Measurements from ENCODE around the gene DDA1.

DDA1 gene

DNA sequence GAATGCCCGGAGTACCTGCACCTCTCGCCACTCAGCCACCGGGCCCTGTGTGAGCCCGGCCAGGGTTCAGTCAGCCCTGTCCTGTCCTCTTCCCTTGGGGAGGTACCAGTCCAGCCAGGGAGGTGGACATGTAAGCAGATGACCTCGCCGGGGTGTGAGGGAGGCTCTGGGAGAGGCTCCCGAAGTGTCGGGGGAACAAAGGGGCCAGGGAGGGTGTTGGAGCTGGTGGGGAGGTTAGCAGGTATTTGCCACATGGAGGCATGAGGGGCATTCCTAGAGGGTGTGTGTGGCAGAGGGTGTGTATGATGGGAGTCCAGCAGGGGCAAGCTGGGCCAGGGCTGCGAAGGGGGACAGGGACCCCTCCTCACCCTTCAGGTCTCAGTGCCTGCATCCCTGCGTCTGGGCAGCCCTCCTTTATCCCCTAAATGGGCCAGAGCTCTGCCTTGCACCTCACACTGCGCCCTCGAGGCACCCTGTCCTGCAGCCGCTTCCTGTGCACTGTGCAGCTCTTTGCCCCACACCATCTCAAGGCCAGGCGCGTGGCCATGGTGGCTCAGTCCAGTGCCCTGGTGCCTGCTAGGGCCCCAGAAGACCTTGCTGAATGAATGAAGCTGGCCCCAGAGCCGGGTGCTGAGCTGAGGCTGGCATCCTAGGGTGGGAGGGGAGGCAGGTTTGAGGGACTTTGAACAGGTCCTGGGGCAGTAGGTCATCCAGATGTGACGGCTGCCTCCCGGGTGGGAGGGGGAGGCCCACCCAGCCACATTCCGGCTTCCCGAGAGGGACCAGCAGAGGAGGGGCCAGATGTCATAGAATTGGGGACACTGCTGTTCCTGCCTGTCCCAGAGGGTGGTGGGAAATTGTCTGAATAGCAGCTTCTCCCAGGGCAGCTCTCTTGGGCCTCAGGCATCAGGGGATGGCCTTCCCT is 3.1 kb downstream of the DDA1 start:
- no peak for DNase-seq (ENCODE audit: low spot score)

- no peak for DNase-seq (ENCODE audit: low spot score)
Observed at GRCh38 chr19:17314007-17314593, 4.7 kb downstream of the DDA1 start.

- no peak for DNase-seq (ENCODE audit: low spot score)
Observed at GRCh38 chr19:17318966-17319365, 9.6 kb downstream of the DDA1 start.

DNA sequence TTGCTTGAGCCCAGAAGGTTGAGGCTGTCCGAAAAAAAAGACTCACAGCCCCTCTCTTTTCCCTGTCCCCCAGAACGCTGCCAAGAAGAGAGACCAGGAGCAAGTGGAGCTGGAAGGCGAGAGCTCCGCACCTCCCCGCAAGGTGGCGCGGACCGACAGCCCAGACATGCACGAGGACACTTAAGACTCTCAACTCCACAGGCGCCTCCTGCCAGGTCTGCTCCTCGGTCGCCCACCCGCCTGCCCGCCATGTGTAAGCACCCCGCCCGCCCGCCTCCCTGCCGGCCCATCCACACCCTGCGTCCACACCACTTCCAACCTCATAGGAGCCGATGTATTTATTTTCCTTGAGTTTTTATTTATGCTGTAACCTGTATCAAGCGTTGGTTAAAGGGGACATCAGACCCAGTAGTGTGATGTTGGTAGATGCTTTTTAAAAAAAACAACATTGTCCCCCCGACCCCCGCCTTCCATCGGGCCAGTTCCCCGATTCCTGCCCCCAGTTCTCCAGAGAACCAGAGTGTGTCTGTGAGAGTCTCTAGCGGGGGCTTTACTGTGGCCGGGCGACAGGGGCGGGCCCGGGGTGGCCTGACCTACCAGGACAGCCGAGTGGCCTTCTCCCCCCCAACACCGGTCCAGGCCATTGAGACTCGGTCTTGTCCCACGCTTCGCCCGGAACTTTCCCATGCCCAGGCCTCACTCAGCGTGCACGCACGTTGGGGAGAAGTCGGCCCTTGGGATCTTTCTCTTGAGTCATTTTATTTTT is 10.3 kb downstream of the DDA1 start:
- no peak for DNase-seq (ENCODE audit: low spot score)

- no peak for DNase-seq (ENCODE audit: low spot score)
Observed at GRCh38 chr19:17320435-17320834, 11.1 kb downstream of the DDA1 start.

DNA sequence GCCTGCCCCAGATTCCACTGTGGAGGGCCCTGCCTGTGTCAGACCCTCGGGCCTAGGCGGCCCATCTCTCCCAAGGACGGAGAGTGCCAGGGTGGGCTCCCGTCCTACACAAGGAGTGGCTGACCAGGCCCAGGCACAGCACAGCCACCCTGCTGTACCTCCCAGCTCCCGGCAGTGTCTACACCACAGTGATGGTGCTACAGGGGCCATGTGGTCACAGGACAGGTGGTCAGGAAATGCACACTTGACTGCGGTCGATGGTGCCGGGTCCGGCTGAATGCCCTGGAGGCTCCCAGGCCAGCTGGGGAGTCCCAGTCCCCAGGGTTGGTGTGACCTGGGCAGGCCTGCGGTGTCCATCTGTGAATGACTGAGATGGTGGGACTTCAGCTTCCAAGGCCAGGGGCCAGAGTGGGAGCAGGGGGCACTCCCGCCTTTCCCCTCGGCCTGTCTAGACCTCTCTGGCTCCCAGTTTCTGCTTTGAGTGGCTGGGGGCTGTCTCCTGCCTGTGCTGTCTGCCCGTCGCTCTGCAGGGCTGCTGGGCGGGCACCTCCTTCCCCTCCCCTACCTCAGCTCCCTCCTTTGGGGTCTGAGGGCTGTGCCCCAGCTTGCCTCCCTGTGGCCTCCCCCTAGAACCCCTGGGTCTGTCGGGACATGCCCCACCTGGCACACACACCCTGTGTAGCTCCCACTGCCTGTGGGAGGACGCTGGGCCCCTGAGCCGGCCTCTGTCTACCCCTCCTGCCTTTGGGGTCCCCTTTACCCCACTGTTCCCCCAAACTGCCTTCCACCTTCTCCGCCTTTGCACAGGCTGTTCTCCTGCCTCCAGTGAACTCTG is 12.5 kb downstream of the DDA1 start:
- DNase-seq (ENCODE audit: low spot score): no peak

GRCh38 chr19:17322854-17323253 is 13.5 kb downstream of the DDA1 start:
- DNase-seq (ENCODE audit: low spot score): no peak

- no peak for DNase-seq (ENCODE audit: low spot score)
Observed at GRCh38 chr19:17323300-17323963, 14.1 kb downstream of the DDA1 start.

DNA sequence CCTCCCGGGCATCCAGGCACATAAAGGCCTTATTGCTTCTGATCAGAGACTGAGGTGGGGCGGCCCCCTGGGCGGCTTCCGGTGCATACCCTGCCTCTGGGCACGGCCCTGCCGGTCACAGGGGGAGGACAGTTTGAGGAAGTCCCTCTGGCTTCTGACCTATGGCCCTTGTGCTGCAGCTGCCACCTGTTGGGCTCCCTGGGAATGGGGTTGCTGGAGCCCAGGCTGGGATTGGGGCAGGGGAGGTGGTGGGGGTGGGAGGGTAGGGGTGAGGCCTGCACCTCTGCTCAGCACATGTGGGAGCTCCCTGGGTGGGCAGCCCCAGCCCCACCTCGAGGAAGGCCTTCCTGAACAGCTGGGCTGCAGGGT is 14.6 kb downstream of the DDA1 start:
- no peak for DNase-seq (ENCODE audit: low spot score)

DNA sequence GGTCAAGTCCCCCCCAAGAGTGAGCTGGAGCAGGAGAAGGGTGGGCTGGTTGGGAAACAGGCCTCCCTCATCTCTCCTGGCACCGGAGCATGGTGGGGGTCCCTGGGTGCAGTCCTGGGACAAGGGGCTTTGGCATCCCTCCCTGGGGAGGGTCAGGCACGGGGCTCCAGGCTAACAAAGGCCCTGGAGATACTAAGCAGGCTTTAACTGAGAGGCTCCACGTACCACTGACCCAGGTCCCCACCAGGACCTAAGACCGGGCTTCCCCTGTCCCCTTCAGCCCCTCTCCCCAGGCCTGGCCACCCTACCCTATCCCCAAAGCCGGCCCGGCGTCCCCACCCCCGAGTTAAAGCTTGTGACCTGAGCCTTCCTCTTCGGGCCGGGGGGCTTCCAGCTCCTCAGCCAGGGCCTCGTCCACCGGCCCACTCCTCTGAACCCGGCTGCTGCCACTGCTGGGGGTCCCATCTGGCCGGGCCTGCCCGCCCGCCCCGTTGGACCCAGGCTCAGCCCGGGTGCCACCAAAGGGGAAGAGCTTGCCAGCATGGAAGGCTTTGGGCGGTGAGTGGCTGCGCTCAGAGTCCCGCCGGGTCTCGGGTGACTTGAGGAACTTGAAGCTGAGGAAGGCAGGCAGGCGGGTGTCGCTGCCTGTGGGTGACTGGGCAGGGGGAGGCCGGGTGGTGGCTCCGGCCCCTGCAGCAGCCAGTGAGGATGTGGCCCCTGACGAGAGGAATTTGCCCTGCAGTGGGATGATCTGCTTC is 15.2 kb downstream of the DDA1 start:
- no peak for DNase-seq (ENCODE audit: low spot score)

DNA sequence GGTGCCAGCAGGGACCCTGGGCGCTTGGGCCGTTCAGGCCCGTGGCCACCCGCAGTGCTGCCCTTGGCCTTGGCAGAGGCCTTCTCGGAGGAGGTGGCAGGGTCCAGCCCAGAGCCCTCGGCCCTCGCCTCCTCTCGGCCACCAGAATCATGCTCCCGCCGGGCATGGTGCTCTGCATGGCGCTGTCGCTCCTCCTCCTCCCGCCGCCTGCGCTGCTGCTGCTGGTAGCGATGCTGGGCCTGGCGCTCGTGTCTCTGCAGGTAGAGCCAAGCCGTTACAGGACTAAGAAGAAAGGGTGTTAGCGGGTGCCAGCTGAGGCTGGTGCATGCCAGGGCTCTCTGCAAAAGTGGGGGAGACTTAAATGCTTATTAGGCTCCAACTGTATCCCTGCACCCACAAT is 15.8 kb downstream of the DDA1 start:
- no peak for DNase-seq (ENCODE audit: low spot score)

DNA sequence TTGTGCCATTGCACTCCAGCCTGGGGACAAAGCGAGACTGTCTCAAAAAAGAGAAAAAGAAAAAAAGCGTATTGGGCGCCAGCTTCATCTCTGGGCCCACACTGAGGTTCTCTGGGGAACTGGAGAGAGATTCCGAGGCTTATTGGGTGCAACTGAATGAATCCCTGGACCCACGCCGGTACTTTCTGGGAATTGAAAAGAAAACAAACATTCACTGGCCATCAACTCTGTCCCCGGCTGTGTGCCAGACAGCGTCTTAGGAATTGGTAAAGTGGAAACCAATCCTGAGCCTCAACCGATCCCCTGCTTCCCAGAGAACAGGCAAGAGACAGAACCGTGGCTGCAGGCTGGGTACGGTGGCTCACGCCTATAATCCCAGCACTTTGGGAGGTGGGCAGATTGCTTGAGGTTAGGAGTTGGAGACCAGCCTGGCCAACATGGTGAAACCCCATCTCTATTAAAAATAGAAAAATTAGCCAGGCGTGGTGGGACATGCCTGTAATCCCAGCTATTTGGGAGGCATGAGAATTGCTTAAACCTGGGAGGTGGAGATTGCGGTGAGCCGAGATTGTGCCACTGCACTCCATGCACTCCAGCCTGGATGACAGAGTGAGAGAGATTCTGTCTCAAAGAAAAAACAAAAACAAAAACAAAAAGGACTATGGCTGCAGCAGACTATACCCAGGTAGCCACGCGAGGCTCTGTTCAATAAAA is 16.7 kb downstream of the DDA1 start:
- no peak for DNase-seq (ENCODE audit: low spot score)

DNA sequence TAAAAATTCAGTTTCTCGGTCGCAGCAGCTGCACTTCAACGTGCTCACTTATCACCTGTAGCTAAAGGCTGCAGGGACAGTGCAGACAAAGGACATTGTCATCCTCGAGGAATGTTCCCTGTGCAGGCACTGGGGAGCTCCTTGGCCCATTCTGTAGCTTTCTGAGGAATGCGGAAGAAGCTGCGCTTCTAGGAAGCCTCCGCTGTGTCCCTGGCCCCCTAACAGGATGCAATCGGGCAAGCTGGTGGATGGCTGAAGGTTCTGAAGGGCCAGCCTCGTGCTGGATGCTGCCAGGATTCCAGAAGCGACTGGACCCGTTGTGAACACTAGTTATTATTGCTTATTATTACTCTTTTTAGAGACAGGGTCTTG is 17.2 kb downstream of the DDA1 start:
- DNase-seq (ENCODE audit: low spot score): no peak

- DNase-seq (ENCODE audit: low spot score): no peak
Observed at GRCh38 chr19:17327068-17327653, 17.8 kb downstream of the DDA1 start.

- DNase-seq (ENCODE audit: low spot score): peak; percentile 37
Observed at GRCh38 chr19:17327654-17328516, 18.5 kb downstream of the DDA1 start.

GRCh38 chr19:17328517-17329365 is 19.4 kb downstream of the DDA1 start:
- no peak for DNase-seq (ENCODE audit: low spot score)

- DNase-seq (ENCODE audit: low spot score): no peak
Observed at GRCh38 chr19:17329366-17330261, 20.3 kb downstream of the DDA1 start.

Data from activated CD4-positive, alpha-beta T cell treated with anti-CD3 and anti-CD28 coated beads, Interleukin-2, Interleukin-4, amounts not matched to agents 100 ng/mL and 50 ng/mL, durations not matched to agents 16 hours and 8 hours (primary cell).